ENCODE results near the gene PCBP3.

Gene PCBP3

DNA sequence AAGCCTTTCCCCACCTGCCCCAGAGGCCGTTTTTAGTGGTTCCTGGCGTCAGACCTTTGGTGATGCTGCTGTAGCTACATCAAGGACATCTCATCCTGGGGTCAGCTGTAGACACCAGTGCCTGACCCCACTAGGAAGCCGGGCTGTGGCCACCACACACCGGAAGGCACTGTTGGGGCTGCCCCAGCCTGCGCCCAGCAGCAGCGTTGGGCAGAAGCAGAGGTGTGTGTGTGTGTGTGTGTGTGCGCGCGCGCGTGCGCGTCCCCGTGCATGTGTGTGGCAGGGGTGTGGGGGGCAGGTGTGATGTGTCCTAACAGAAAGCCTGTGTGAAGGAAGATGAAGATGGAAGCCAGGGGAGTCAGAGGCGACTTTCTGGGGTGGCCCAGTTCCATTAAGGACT, 276.1 kb downstream of the PCBP3 start:
- no peak for FAIRE-seq

DNA sequence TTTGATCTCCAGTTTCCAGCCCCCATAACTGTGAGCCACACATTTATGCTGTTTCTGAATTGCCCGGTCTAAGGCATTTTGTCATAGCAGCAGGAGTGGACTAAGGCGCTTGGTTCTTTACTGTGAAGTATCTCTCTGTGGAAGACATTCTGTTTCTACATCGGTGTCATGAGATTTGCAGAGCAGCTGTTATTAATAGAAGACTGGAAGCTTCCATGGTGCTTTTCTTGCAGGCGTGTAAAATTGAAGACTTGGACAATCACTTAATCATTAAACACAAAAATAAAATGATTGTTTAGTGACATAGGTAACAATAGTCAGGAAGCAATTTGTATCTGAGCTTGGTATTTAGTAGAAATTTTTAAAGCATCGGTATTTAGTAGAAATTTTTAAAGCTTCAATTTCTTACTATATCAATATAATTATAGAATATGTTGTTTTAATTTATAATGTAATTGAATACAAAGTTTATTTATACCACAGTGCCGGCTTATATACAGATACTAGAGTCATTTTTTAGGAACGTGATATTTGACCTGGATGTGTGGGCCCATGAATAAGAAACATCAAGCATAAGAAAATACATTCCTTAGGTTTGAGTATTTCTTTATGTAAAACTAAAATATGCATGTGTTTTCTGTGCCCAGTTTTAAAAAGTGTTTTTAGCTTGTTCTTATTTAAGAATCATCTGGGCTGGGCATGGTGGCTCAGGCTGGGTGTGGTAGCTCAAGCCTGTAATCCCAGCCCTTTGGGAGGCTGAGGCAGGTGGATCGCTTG, 277.5 kb downstream of the PCBP3 start:
- no peak for FAIRE-seq

DNA sequence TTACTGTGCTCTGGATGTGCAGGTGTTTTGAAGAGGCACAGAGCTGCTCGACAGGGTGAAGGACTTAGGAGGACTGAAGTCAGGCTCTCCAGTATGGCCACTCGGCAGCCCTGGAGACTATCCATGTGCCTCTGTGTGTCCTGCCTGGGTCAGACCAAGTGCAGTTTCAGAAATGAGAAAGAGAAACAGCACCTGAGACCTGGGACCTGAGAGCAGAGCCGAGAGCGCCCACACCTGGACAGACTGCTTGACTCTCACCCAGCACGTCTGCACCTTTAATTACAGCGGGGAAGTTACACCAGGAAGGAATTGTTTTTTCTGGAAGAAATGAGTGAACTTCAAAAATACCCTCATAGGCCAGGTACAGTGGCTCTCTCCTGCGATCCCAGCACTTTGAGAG, 278.4 kb downstream of the PCBP3 start:
- no peak for FAIRE-seq

DNA sequence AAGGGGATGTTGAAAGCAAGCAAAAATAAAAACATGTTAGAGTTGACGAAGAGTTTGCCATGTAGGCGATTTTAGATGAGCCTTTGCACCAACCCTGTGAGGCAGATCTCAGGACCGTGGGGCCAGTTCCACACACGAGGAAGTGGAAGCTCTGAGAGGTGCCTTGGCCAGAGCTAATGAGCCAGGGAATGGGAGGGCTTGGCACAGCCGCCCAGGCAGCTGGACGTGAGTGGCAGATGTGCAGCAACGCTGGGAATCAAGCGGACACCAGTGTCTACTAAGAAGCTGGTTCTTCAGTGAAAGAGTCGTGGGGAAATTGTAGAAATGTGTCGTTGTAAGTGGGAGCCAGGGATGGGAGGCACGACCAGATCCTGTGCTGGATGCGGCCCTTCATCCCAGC, 279.1 kb downstream of the PCBP3 start:
- FAIRE-seq = no peak

DNA sequence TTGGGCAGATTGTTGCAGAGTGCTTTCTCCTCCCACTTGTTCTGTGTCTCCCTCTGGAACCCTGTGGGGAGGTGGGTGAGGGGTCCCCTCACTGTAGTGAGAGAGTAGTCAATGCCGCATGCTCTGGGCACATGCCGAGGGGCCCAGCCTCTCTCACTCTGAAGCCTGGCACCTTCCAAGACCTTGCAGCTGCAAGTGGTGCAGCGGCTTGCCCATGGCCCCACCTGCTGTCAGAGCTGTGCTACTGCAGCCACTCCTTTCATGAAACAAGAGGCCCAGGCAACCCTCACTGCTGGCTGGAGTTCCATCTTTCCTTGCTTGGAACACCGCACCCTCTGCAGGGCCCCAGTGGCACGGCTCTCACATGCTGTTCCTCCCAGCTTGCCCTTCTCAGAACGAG, 279.6 kb downstream of the PCBP3 start:
- no peak for FAIRE-seq

DNA sequence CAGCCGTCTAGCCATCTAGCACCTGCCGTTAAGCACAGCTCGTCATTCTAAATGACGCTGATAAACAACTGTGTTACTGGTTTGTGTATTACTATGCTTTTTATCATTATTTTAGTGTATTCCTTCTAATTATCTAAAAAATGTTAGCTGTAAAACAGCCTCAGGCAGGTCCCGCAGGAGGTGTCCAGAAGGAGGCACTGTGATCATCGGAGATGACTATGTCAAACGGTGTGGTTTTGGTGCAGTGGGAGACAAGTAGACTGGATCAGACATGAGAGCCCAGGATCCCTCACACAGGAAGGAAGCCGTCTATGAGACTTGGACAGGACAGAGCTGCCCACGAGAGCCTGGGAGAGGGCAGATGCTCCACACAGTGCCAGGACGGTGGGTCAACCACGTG, 282.8 kb downstream of the PCBP3 start:
- FAIRE-seq = no peak

DNA sequence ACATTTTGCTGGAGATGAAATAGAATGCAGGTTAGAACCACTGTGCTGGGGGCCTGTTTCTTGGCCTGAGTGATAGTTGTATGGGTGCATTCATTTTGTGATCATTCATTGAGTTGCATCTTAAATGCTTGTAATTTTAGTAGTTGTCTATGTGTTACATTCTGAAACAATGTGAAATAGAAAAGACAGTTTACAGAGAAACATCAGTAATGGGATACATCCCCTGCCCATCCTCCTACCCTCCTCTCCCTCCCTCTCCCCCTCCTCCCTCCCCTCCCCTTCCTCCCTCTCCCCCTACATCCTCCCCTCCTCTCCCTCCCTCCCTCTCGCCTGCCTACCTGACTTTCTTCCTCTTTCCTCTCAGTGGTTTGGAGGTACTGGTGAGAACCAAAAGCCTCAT, 283.5 kb downstream of the PCBP3 start:
- no peak for FAIRE-seq

DNA sequence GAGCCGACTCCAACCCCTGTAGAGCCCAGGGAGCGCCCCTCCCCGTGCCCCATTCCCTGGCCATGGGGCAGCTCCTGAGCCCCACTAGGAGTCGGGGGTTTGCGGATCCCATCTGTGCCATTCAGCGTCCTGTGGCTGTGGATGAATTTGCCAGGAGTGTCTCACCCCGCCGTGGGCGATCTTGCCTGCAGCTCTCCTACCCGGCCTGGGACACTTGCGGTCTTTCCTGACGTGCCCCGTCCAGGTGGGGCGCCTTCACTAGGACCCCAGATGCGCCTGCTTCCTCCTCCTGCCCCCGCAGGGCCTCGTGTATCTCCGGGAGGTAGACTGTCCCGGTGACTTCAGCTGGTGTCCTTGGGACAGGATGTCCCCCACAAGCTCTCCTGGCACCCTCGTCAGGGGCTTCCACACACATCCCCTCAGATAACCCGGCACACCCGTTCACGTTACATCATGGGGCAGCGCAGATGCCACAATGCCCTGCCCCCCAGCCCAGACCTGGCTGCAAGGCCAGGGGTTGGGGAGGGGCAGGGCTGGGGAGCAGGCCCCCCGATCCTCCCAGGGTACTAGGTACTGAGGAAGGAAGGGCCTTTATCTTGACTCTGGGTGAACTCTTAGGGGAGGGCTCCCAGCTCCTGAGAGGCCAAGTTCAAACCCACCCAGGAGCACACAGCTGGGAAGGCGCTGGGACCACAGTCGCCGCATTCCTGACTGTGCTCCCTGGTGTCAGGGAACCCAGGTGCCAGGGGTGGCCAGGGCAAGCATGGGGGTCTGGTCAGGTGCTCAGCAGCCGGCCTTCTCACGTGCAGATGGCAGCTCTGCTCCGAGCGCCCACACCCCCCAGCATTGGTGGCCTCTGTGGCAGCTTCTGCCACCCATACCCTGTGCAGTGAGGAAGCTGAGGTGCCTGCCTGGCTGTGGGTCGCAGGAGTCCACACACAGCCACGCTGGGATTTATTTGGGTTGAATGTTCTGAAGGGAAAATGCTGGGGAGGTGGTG, 284.6 kb downstream of the PCBP3 start:
- no peak for FAIRE-seq

DNA sequence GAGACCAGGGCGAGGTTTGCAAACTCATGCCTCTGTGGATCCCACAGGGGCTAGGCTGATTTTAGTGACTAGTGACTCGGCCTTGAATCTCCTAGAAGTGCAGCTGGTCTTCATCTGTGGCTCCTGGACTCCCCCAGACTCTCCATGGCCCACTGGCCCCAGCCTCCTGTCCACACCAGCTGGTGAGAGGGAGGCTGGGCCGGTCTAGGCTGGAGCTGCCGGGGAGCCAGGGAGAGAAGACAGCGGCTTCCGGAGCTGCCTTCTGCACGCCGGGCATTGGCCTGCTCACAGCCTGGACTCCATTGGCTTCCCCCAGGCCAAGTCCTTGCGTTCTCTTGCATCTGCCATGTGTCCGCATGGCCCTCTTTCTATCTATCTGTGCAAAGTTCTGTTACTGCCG, 285.9 kb downstream of the PCBP3 start:
- FAIRE-seq = no peak

DNA sequence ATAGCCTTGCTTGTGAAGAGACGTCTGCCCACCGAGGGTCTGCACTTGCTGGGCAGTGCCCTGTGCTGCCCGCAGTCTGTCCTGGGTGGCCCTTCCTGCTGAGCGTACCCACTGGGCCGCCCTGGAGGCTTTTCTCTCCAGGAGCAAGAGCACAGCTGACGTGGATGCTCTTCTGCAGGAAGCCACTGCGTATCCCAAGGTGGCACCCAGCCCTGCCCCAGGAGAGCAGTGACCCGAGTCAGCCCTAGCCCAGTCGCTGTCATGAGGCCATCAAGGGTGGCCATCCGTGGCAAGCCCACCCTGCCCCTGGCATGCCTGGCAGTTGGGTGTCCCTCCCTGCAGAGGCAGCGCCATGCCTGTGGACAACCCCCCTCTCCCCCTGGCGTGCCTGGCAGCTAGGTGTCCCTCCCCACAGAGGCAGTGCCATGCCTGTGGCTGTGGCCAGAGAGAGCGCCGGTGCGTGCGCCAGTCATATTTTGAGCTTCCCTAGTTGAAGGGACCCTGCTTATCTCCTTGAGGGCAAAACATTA, 286.8 kb downstream of the PCBP3 start:
- no peak for FAIRE-seq

DNA sequence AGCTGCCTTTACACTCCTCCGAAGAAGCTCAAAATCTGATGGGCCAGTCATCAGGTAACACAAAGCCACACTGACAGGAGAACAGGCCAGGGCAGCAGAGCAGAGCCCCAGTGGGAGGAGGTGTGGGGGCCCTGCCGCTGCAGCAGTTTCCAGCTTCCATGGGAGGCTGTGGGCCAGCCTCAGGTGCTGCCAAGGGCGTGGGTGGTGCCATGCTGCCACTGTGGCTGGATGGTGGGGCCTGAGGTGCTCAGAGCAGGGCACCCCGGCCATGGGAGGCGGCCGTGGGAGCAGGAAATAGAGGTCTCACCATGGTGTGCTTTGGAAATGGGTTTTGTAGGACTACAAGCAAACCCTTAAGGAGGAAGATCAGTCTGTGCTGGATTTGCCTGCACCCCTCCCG, 287.3 kb downstream of the PCBP3 start:
- no peak for FAIRE-seq

DNA sequence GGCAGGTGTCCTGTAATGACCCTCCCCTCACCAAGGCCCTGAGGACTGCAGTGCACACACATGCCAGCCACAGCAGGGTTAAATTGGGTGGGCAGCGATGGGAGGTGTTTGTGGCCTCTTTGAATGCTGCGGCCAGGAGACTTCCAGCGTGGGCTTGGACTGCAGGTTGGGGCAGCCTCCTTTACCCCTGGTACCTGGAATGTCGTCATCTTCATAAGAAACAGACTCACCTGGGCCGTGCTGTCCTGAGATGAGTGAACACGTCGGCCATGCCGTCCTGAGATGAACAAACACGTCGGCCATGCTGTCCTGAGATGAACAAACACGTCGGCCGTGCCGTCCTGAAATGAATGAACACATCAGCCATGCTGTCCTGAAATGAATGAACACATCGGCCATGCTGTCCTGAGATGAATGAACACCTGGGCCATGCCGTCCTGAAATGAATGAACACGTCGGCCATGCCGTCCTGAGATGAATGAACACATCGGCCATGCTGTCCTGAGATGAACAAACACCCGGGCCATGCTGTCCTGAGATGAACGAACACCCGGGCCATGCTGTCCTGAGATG, 288.0 kb downstream of the PCBP3 start:
- no peak for FAIRE-seq

DNA sequence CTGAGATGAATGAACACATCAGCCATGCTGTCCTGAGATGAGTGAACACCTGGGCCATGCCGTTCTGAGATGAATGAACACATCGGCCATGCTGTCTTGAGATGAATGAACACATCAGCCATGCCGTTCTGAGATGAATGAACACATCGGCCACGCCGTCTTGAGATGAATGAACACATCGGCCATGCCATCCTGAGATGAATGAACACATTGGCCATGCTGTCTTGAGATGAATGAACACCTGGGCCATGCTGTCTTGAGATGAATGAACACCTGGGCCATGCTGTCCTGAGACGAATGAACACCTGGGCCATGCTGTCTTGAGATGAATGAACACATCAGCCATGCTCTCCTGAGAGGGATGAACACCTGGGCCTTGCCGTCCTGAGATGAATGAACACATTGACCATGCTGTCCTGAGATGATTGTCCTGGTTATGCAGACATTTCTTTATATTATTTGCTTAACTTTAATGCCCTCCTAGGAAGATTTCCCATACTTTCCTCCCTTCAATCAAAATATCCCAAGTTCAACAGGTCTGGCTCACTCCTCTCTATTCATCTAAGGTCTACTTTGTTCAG, 289.5 kb downstream of the PCBP3 start:
- no peak for FAIRE-seq

DNA sequence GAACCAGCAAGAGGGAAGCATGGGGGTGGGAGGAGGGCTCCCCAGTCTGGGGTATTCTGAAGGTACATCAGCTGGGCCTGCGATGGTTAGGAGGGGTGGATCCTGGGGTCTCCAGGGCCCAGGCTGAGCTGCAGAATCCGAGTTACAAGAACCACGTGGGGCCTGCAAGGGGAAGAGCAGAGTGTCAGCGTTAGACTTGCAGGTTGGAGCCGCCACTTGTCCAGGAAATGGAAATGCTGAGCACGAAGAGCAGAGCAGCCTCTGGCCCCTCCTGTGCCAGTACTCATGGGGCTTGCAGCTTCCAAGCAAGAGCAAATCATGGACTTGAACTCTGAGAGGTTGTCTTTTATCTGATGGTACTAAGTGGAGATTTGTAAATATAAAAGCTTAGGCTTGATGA, 290.6 kb downstream of the PCBP3 start:
- no peak for FAIRE-seq

DNA sequence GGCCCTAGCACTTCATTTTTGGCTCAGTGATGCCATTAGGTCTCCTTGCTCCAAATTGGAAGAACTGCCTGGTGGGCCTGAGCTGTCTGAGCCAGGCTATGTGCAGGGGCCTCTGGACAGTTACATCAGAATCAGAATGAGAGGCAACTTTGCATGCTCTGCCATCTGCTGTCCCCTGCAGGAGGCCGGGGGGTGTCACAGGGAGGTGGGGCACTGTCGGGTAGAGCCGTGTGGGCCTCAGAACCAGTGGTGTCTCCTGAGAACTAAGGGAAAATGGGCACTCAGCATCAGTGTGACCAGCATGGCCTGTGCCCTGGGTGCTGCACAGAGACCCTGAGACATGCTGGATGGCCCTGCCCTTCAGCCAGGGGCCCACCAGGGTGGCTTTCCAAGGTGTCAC, 291.0 kb downstream of the PCBP3 start:
- no peak for FAIRE-seq

DNA sequence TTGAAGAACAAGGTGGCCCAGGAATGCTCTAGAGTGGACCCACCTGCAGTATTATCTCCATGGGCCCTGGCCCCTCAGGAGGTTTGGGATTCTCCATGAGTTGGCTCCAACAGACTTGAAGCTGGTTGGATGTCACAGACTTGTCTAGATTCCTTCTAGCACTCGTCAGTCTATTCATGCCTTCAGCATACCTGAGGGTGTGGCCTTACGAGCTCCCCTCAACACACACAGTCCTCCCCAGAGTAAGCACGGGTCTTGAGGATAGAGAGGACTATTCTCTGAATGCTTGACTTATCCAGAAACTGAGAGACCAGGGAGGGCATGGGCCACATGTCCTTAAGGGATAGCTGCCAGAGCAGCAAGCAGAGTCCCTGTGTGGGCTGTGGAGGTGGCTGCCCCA, 292.1 kb downstream of the PCBP3 start:
- no peak for FAIRE-seq

DNA sequence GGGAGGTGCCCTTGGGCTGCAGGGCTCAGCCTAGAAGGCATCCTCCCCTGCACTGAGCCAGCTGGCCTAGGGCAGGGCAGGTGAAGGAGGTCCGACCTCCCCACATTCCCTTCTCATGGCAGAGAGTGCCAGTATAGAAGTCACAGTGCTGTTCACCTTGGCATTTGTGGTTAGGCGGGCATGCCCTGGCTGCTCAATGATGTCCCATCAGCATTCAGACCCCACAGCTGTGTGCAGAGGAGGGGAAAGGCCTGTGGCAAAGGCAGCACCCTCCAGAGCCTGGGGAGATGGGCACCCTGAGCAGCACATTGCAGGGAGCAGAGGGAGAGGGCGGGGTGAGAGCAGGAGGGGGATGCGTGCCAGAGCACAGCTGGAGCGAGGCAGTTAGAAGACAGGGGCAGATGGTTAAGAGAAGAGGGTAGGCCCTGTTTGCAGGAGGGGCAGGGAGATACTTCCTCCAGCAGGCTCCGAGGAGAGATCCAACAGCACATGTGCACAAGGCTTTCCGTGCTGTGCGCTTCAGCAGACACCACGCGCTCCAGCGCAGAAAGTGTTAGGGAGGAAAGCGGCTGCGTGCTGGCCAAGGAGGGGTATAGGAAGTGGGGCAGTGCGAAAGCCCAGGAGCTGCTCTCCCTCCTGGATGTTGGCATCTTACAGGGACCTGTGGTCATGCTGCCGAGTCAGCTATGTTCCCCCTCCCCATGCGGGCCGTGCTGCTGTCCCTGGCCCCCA, 294.4 kb downstream of the PCBP3 start:
- FAIRE-seq = no peak

DNA sequence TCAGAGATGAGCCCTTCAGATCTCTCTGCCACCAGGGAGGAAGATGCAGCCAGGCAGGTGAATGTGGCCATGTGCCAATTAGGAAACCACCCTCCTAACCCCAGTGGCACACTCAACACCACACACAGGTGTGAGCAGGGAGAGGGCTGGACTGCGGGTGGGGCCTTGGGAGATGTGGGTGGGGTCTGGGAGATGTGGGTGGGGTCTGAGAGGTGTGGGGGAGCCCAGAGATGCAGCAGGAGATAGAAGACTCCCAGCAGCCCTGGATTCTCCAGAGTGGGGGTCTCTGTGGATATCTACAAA, 294.9 kb downstream of the PCBP3 start:
- no peak for FAIRE-seq

DNA sequence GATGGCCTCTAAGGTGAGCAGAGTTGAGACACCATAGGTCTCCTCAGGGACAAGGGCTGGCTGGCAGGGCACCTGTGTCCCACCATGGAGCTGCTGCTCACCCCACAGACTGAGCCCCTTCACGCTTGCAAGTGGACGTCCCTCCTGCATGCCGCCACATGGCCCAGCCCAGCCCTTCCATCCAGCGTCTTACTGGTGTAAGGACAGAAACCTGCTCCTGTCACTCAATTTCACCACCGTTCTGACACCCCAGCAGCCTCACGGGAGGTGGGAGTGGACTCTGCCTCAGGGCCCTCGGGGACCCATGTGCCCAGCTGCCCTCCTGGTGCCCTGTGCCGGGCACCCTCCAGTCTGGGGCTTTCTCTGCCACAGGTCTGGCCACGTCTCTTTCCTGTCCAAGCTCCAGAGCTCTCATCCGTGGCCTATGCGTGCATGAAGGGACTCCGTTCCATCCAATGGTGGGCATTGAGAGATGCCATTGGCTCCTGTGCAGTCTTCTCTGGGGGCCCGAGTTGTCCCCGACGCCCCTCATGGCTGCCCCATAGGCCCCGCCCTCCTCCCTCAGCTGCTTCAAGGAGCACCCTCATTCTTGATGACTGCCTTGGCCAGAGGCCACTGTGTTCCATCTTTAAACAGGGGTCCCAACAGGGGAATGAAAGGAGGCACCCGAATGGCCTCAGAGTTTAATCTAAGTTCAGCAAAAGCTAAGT, 295.4 kb downstream of the PCBP3 start:
- FAIRE-seq = no peak

DNA sequence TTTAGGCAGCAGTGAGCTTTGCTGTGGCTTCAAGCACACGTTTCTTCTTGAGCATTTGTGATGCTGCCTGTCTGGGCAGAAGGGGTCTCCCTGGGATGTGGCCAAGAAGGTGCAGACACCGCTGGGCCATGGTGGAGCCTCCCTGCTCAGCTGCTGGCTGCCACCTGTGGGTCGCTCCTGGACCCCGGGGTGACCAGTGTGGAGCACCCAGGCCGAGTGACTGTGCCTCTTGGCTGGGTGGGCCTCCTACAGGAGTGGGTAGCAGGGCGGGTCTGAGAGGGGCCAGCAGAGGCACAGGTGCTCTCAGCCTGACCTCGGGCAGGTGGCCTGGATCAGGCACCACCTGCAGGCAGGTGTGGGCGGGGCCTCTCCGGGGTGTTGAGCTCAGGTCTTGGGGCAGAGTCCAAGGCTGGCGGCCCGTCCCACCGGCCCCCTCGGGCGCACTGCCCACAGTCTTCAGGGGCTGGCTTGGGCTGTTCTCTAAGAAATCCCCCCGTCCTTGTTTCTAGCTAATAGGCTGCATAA, 296.1 kb downstream of the PCBP3 start:
- FAIRE-seq = no peak

DNA sequence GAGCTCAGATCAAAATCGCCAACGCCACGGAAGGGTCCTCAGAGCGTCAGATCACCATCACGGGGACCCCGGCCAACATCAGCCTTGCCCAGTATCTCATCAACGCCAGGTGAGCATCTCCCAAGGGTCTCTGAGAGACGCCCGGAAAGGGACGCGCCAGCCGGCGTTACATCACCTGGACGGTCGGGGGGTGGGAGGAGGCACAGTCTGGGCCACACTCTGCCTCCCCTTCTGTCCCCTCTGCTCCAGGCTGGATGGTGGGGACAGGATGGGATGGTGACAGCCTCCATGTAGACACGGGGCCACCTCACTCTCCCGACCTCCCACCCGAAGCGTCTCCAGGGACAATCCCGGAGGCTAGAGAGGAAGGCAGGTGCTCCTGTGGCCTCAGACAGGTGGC, 296.6 kb downstream of the PCBP3 start:
- no peak for FAIRE-seq

All from TTC549 (cell line).